ENCODE measurements around the gene BUB1B. TPM values are rescaled to one million over a fixed set of nuclear protein-coding genes. Genes with fewer than 3 reads are reported as not detected.

BUB1B gene
- polyA plus RNA-seq, 2 donors = 4.3 to 5.8 TPM

Other genes starting within 250 kb of the BUB1B start
- gene GPR176, start 240.8 kb upstream of the BUB1B start, polyA plus RNA-seq = under 1 TPM; 0.22 to 0.42 TPM
- 10 to 100 TPM; 14.9 to 37.2 TPM for gene EIF2AK4, start 227.0 kb upstream of the BUB1B start, polyA plus RNA-seq
- gene SRP14, start 121.9 kb upstream of the BUB1B start, polyA plus RNA-seq = 100 to 1,000 TPM; 257 to 441 TPM
- gene BMF, start 52.2 kb upstream of the BUB1B start, polyA plus RNA-seq = 1 to 10 TPM; 1.0 to 1.2 TPM
- 10 to 100 TPM; 14.7 to 16.6 TPM for gene PAK6, start 78.0 kb downstream of the BUB1B start, polyA plus RNA-seq
- not detected for gene ANKRD63, start 122.0 kb downstream of the BUB1B start, polyA plus RNA-seq
- 1 to 10 TPM; 5.3 to 7.3 TPM for gene PLCB2, start 146.9 kb downstream of the BUB1B start, polyA plus RNA-seq
- 1 to 10 TPM; 6.4 to 7.0 TPM for gene INAFM2, start 162.6 kb downstream of the BUB1B start, polyA plus RNA-seq
- 10 to 100 TPM; 21.1 to 58.1 TPM for gene CCDC9B, start 179.9 kb downstream of the BUB1B start, polyA plus RNA-seq
- gene PHGR1, start 190.0 kb downstream of the BUB1B start, polyA plus RNA-seq = 1 to 10 TPM in 1 of 2 donors, under 1 TPM in 1; 0.25 to 2.8 TPM
- 1 to 10 TPM in 1 of 2 donors, under 1 TPM in 1; 0.33 to 1.3 TPM for gene DISP2, start 197.2 kb downstream of the BUB1B start, polyA plus RNA-seq
- 10 to 100 TPM; 11.3 TPM for gene KNSTRN, start 221.7 kb downstream of the BUB1B start, polyA plus RNA-seq
- gene IVD, start 244.7 kb downstream of the BUB1B start, polyA plus RNA-seq = 10 to 100 TPM; 13.4 to 14.9 TPM